ENCODE results near the gene SCGB1A1. TPM values are rescaled to one million over a fixed set of nuclear protein-coding genes. Genes with fewer than 3 reads are reported as not detected.

The SCGB1A1 gene
- total and polyA plus RNA-seq, 11 donors, result not detected

GRCh38 chr11:62390237-62390636 is 28.6 kb upstream of the SCGB1A1 start:
- Histone ChIP-seq H3K27ac (no peak overlapping the region), H3K9me3 (no peaks in the 10 kb centered on the region), H3K36me3 (no peaks in the 10 kb centered on the region), H3K27me3 (no peaks in the 10 kb centered on the region), H3K4me3 (no peak overlapping the region), H3K4me1 (peaks cover 0 to 9% (median 3%) of the 10 kb centered on the region in 12 donors)
- ATAC-seq (no peak), DNase-seq (no peak)
- no peak for TF ChIP-seq CTCF (IDR thresholded peaks at IDR 0.05)
- TF ChIP-seq POLR2A (IDR thresholded peaks at IDR 0.05), result no peak
- 75 to 90% (median 79%) methylated on average over 5 of the region's 5 CpGs for WGBS, 4 donors
- intact Hi-C loops (cut with DNase I), result loop anchor here in 9 of 10 donors (5.0 to 10.0 kb wide), 8 partner anchors 97 to 475 kb away; partner anchors contain the start of gene AHNAK (in 2 of the 9)

GRCh38 chr11:62390722-62391121 is 28.1 kb upstream of the SCGB1A1 start:
- H3K36me3 ChIP-seq, result no peaks in the 10 kb centered on the region
- ATAC-seq, result no peak
- no peaks in the 10 kb centered on the region for H3K9me3 ChIP-seq
- no peak for TF ChIP-seq POLR2A (IDR thresholded peaks at IDR 0.05)
- TF ChIP-seq CTCF (IDR thresholded peaks at IDR 0.05), result no peak
- no peak overlapping the region for H3K27ac ChIP-seq
- 55 to 100% (median 96%) methylated on average over 1 of the region's 1 CpG for WGBS, 4 donors
- no peak overlapping the region for H3K4me3 ChIP-seq
- intact Hi-C loops (cut with DNase I), result loop anchor here in 9 of 10 donors (5.0 to 10.0 kb wide), 8 partner anchors 97 to 474 kb away; partner anchors contain the start of gene AHNAK (in 2 of the 9)
- DNase-seq, result no peak
- no peaks in the 10 kb centered on the region for H3K27me3 ChIP-seq
- peaks cover 0 to 12% (median 7%) of the 10 kb centered on the region in 12 donors for H3K4me1 ChIP-seq

DNA sequence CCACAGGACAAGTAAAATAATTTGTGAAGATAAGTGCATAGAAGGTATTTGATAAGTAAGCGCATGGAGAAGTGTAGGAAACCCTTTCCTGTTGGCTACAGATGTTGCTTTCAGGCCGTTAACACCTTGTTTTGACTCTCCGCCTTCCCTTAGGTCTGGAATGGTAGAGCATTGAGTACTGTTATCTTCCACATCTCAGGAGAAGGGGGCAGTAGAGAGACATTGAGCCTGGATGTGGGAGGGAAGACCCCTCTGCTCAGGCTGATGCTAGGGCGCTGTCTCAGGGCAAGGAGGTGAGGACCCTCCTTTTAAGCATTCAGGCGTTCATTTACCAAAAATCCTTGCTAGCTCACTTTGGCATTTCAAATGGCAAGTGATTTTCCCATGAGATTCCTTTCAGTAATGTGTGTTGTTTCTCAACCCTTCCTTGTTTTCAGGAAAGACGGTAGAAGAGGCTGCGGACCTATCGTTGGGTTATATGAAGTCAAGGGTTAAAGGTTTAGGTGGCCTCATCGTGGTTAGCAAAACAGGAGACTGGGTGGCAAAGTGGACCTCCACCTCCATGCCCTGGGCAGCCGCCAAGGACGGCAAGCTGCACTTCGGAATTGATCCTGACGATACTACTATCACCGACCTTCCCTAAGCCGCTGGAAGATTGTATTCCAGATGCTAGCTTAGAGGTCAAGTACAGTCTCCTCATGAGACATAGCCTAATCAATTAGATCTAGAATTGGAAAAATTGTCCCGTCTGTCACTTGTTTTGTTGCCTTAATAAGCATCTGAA is 27.0 kb upstream of the SCGB1A1 start:
- intact Hi-C loops (cut with DNase I), result loop anchor here in 9 of 10 donors (5.0 to 10.0 kb wide), 8 partner anchors 95 to 473 kb away; partner anchors contain the start of gene AHNAK (in 2 of the 9)
- no peak overlapping the region for H3K4me3 ChIP-seq
- no peak overlapping the region for H3K27ac ChIP-seq
- DNase-seq, result no peak
- no peaks in the 10 kb centered on the region for H3K27me3 ChIP-seq
- H3K4me1 ChIP-seq, result peaks cover 0 to 19% (median 10%) of the 10 kb centered on the region in 12 donors
- 86 to 90% (median 87%) methylated on average over 16 of the region's 16 CpGs for WGBS, 4 donors
- TF ChIP-seq POLR2A (IDR thresholded peaks at IDR 0.05) (no peak), CTCF (IDR thresholded peaks at IDR 0.05) (no peak)
- H3K36me3 ChIP-seq, result no peaks in the 10 kb centered on the region
- no peaks in the 10 kb centered on the region for H3K9me3 ChIP-seq
- no peak for ATAC-seq

GRCh38 chr11:62392506-62392905 is 26.3 kb upstream of the SCGB1A1 start:
- DNase-seq (no peak), ATAC-seq (no peak)
- Histone ChIP-seq H3K27me3 (no peaks in the 10 kb centered on the region), H3K9me3 (no peaks in the 10 kb centered on the region), H3K4me1 (peaks cover 0 to 25% (median 13%) of the 10 kb centered on the region in 12 donors), H3K4me3 (no peak overlapping the region), H3K27ac (no peak overlapping the region), H3K36me3 (no peaks in the 10 kb centered on the region)
- WGBS, 4 donors, result 79 to 83% (median 80%) methylated on average over 3 of the region's 3 CpGs
- TF ChIP-seq CTCF (IDR thresholded peaks at IDR 0.05), result no peak
- TF ChIP-seq POLR2A (IDR thresholded peaks at IDR 0.05), result no peak
- intact Hi-C loops (cut with DNase I), result loop anchor here in 9 of 10 donors (5.0 to 10.0 kb wide), 8 partner anchors 95 to 472 kb away; partner anchors contain the start of gene AHNAK (in 2 of the 9)
